WI38 (cell line): ENCODE results near the gene SH3GL2.

Source experiments
- H3K4me3 ChIP-seq: 2 replicates; pipeline ENCODE4 v1.5.1; 2011; ENCODE audit warnings: low read depth, mild to moderate bottlenecking, control low read depth, low read length
- CTCF ChIP-seq: IDR thresholded peaks from 2 replicates; pipeline ENCODE4 v1.5.1; 2012; ENCODE audit warnings: low read depth, mild to moderate bottlenecking, control low read depth, low read length

SH3GL2 gene

GRCh38 chr9:17795744-17796143 is 216.9 kb downstream of the SH3GL2 start:
- no peak overlapping the region for H3K4me3 ChIP-seq
- no peak for TF ChIP-seq CTCF

- no peak for TF ChIP-seq CTCF
- no peak overlapping the region for H3K4me3 ChIP-seq
Observed at GRCh38 chr9:17799369-17799768, 220.5 kb downstream of the SH3GL2 start.

GRCh38 chr9:17800418-17800817 is 221.6 kb downstream of the SH3GL2 start:
- H3K4me3 ChIP-seq = no peak overlapping the region
- no peak for TF ChIP-seq CTCF

GRCh38 chr9:17802249-17802857 is 223.5 kb downstream of the SH3GL2 start:
- TF ChIP-seq CTCF = peak; percentile 18; the same call in 1 of the 2 replicates
- no peak overlapping the region for H3K4me3 ChIP-seq

GRCh38 chr9:17807613-17808282 is 228.9 kb downstream of the SH3GL2 start:
- no peak for TF ChIP-seq CTCF
- no peak overlapping the region for H3K4me3 ChIP-seq

GRCh38 chr9:17810317-17810716 is 231.5 kb downstream of the SH3GL2 start:
- no peak for TF ChIP-seq CTCF
- no peak overlapping the region for H3K4me3 ChIP-seq

GRCh38 chr9:17810728-17811571 is 232.1 kb downstream of the SH3GL2 start:
- H3K4me3 ChIP-seq = no peak overlapping the region
- peak; percentile 73 for TF ChIP-seq CTCF
